Muscle layer of duodenum (tissue), 2 donors: ENCODE measurements around the gene SMIM9.

ENCODE experiments used
- H3K27ac ChIP-seq: one replicate; pipeline ENCODE4 v1.7.0; 2013; ENCODE audit warnings: mild to moderate bottlenecking, low read length
- H3K27me3 ChIP-seq: one replicate; pipeline ENCODE4 v1.7.0; 2013; ENCODE audit warnings: low read depth, mild to moderate bottlenecking, control low read depth, low read length
- H3K36me3 ChIP-seq, 2 donors: one replicate each; pipeline ENCODE4 v1.7.0; 2013; ENCODE audit warnings: low read length in 2 of 2, control low read depth in 1 of 2, mild to moderate bottlenecking in 1 of 2; ENCODE audit not compliant: insufficient read depth in 2 of 2, control insufficient read depth in 1 of 2
- H3K4me1 ChIP-seq, 2 donors: one replicate each; pipeline ENCODE4 v1.7.0; 2013; ENCODE audit warnings: low read length in 2 of 2, mild to moderate bottlenecking in 2 of 2, control low read depth in 1 of 2, moderate library complexity in 1 of 2; ENCODE audit not compliant: insufficient read depth in 2 of 2, control insufficient read depth in 1 of 2
- H3K4me3 ChIP-seq, 2 donors: one replicate each; pipeline ENCODE4 v1.7.0; 2013; ENCODE audit warnings: low read length in 2 of 2, low read depth in 1 of 2, mild to moderate bottlenecking in 1 of 2
- H3K9me3 ChIP-seq, 2 donors: one replicate each; pipeline ENCODE4 v1.7.0; 2013; ENCODE audit warnings: low read length in 2 of 2, control low read depth in 1 of 2, mild to moderate bottlenecking in 1 of 2; ENCODE audit not compliant: control insufficient read depth in 1 of 2
- donor health status: healthy.

Gene SMIM9

DNA sequence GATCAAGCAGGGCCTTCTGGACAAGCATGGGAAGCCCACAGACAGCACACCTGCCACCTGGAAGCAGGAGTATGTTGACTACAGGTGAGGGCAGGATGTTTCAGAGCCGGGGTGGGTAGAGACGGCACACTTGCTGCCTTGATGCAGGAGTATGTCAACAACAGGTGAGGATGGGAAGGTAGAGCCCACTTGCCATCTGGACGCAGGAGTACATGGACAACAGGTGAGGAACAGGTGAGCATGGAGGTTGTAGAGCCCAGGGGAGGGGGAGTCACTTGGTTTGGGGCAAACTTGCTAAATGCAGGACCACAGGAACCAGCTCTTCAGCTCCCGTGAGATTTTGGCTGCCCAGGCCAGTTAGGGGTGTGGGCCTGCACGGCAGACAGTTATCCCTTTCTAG lies 59.8 kb downstream of the SMIM9 start:
- Histone ChIP-seq H3K27ac (no peak overlapping the region), H3K4me1 (peaks cover 0 to 5% of the 10 kb centered on the region in 2 donors), H3K4me3 (no peak overlapping the region), H3K9me3 (no peaks in the 10 kb centered on the region), H3K27me3 (no peaks in the 10 kb centered on the region), H3K36me3 (peaks cover 37 to 39% of the 10 kb centered on the region in 2 donors)
